GM12878 (cell line): Measurements from ENCODE around the gene HEATR3.

Source experiments
- CTCF ChIP-seq, 3 experiments: IDR thresholded peaks in 2 of 3; conservative IDR thresholded peaks in 1 of 3; 2 replicates each; pipeline ENCODE4 v1.5.1; 2011; ENCODE audit warnings: low read depth in 3 of 3, low read length in 3 of 3, mild to moderate bottlenecking in 3 of 3, control low read depth in 2 of 3, moderate library complexity in 2 of 3, inconsistent platforms in 1 of 3, mixed read lengths in 1 of 3; ENCODE audit not compliant: control insufficient read depth in 2 of 3, insufficient read depth in 1 of 3; ENCODE audit errors: extremely low read depth in 1 of 3
- ELK1 ChIP-seq: IDR thresholded peaks from 2 replicates; pipeline ENCODE4 v1.6.1; 2012; ENCODE audit warnings: low read depth, low read length, improper control_type of control experiment
- EZH2 ChIP-seq: IDR thresholded peaks from 2 replicates; pipeline ENCODE4 v1.6.1; 2012; ENCODE audit warnings: low read depth, mild to moderate bottlenecking, control low read depth, inconsistent platforms, low read length, borderline replicate concordance; ENCODE audit not compliant: control insufficient read depth
- IRF3 ChIP-seq: fragments of 450-650 bp; IDR thresholded peaks from 2 replicates; pipeline ENCODE4 v1.6.1; 2014; ENCODE audit warnings: mild to moderate bottlenecking
- POLR2AphosphoS5 ChIP-seq: IDR thresholded peaks from 2 replicates; pipeline ENCODE4 v1.6.1; 2011; ENCODE audit warnings: mild to moderate bottlenecking, low read length, inconsistent platforms
- RAD21 ChIP-seq: IDR thresholded peaks from 2 replicates; pipeline ENCODE4 v1.6.1; 2011; ENCODE audit warnings: mild to moderate bottlenecking, low read depth, low read length, moderate library complexity; ENCODE audit not compliant: insufficient read depth

GRCh38 chr16:50088302-50088701, 22.5 kb downstream of the HEATR3 start:
- TF ChIP-seq RAD21 (no peak), EZH2 (no peak), POLR2AphosphoS5 (no peak), IRF3 (no peak), ELK1 (no peak), CTCF (IDR thresholded peaks at IDR 0.05 in 2 of 3, conservative IDR thresholded peaks at IDR 0.05 in 1 of 3; ENCODE audit: control insufficient read depth in 2 of 3, extremely low read depth in 1 of 3, insufficient read depth in 1 of 3, low read depth in 3 of 3, low read length in 3 of 3) (no peak)
